ENCODE data around the gene CRELD2.

Gene CRELD2

DNA sequence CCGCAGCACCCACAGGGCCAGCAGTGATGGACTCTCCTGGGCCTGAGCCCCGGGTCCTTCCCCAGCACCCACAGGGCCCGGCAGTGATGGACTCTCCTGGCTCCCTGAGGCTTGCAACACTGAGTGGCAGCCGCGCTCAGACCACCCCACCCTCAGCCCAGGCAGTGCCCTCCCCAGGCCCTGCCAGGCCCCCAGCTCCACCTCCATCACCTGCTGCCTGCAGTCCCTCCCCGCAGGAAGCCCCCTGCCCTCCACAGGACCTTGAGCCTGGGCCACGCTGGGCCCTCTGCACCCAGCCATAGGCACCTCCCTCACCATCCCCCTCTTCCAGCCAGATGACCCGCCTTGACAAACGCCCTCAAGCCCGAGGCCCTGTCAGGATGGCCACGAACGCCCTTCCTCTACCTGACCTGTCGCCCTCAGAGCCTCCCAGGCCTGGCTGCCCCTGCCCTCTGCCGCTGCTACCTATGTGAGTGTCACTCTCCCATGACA is 11.6 kb upstream of the CRELD2 start:
- DNase-seq, result no peak
- in situ Hi-C loops (cut with HindIII; ENCODE audit: low pct_ligation_motif_present, low pct_unique_long_range_greater_than_20kb, low sequenced_read_pairs), result no loop called here

GRCh38 chr22:49907807-49908206 is 10.6 kb upstream of the CRELD2 start:
- in situ Hi-C loops (cut with HindIII; ENCODE audit: low pct_ligation_motif_present, low pct_unique_long_range_greater_than_20kb, low sequenced_read_pairs), result no loop called here
- no peak for DNase-seq

- in situ Hi-C loops (cut with HindIII; ENCODE audit: low pct_ligation_motif_present, low pct_unique_long_range_greater_than_20kb, low sequenced_read_pairs), result no loop called here
- DNase-seq, result no peak
These were observed 8.8 kb upstream of the CRELD2 start for GRCh38 chr22:49909476-49910205.

GRCh38 chr22:49910229-49911155 is 7.9 kb upstream of the CRELD2 start:
- in situ Hi-C loops (cut with HindIII; ENCODE audit: low pct_ligation_motif_present, low pct_unique_long_range_greater_than_20kb, low sequenced_read_pairs), result no loop called here
- DNase-seq, result no peak

- DNase-seq, result no peak
- in situ Hi-C loops (cut with HindIII; ENCODE audit: low pct_ligation_motif_present, low pct_unique_long_range_greater_than_20kb, low sequenced_read_pairs), result no loop called here
These were observed 6.4 kb upstream of the CRELD2 start for GRCh38 chr22:49911881-49912625.

- DNase-seq, result no peak
- in situ Hi-C loops (cut with HindIII; ENCODE audit: low pct_ligation_motif_present, low pct_unique_long_range_greater_than_20kb, low sequenced_read_pairs), result no loop called here
These were observed 5.4 kb upstream of the CRELD2 start for GRCh38 chr22:49913026-49913425.

- no peak for DNase-seq
- in situ Hi-C loops (cut with HindIII; ENCODE audit: low pct_ligation_motif_present, low pct_unique_long_range_greater_than_20kb, low sequenced_read_pairs), result no loop called here
These were observed 5.0 kb upstream of the CRELD2 start for GRCh38 chr22:49913446-49913845.

DNA sequence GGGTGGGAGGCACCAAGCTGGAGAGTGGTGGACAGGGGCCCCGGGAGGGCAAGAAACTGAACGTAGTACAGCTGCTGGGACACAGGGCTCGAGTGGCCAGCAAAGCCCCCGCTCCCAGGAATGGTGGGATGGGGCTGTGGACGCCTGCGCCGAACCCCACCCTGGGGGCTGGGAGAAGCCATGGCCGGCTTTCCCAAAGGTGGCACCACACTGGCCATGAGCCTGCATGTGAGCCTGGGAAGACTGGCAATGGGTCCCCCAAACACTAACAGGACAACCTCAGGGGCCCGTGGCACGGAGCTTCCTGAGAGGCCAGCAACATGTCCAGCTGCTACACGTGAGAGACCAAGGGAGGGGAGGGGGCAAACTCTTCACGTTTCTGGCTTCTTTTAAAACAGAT is 4.2 kb upstream of the CRELD2 start:
- no peak for DNase-seq
- in situ Hi-C loops (cut with HindIII; ENCODE audit: low pct_ligation_motif_present, low pct_unique_long_range_greater_than_20kb, low sequenced_read_pairs), result no loop called here

GRCh38 chr22:49915610-49916009 is 2.8 kb upstream of the CRELD2 start:
- no peak for DNase-seq
- in situ Hi-C loops (cut with HindIII; ENCODE audit: low pct_ligation_motif_present, low pct_unique_long_range_greater_than_20kb, low sequenced_read_pairs), result no loop called here

DNA sequence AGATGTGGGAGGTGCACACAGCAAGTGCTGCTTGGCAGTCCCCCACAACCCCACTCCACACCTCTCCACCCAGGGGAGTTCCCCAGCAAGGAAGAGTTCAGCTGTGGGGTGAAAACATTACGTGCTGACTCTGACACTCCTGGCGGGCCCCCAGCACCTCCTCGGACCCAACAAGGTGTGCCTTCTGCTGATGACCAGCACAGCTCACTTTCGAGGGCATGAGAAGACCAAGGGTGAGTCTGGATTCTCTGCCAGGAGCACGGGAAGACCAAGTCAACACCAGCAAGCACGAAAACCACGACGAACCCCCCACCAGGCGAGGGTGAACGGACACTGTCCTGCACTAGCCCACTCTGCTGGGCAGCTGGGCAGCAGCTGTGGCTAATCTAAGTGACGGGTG is 1.6 kb upstream of the CRELD2 start:
- in situ Hi-C loops (cut with HindIII; ENCODE audit: low pct_ligation_motif_present, low pct_unique_long_range_greater_than_20kb, low sequenced_read_pairs), result no loop called here
- DNase-seq, result no peak

- in situ Hi-C loops (cut with HindIII; ENCODE audit: low pct_ligation_motif_present, low pct_unique_long_range_greater_than_20kb, low sequenced_read_pairs), result no loop called here
- no peak for DNase-seq
These were observed 762 bp downstream of the CRELD2 start for GRCh38 chr22:49918911-49919881.

GRCh38 chr22:49920859-49921258 is 2.4 kb downstream of the CRELD2 start:
- no peak for DNase-seq
- in situ Hi-C loops (cut with HindIII; ENCODE audit: low pct_ligation_motif_present, low pct_unique_long_range_greater_than_20kb, low sequenced_read_pairs), result no loop called here

DNA sequence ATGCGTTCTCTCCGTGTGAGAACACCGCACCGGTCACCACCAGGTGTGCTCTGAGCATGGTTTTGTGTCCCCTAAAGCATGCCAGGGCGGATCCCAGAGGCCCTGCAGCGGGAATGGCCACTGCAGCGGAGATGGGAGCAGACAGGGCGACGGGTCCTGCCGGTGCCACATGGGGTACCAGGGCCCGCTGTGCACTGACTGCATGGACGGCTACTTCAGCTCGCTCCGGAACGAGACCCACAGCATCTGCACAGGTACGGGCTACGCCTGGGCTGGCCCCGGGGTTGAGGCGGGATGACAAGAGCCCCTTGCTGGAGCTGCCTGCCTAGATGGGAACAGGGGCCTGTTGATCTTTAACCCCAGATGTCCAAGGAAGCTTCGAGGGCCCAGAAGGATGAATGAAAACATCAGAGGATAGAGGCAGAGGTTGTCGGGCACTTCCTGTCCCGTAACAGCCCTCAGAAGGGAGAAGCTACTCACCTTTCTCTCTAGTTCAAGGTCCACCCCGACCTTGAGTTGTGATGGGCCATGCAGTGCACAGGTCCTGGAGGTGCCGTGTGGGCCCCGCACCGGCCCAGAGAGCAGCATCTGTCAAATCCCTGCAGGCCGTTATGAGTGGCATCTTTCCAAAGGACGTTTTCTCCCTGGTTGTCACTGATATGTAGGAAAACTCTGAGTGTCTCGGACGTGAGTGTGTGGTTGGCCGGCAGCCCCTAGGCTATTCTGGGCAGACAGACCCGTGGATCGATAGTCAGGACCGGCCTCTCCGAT is 3.3 kb downstream of the CRELD2 start:
- no peak for DNase-seq
- in situ Hi-C loops (cut with HindIII; ENCODE audit: low pct_ligation_motif_present, low pct_unique_long_range_greater_than_20kb, low sequenced_read_pairs), result no loop called here

GRCh38 chr22:49922484-49922883 is 4.0 kb downstream of the CRELD2 start:
- in situ Hi-C loops (cut with HindIII; ENCODE audit: low pct_ligation_motif_present, low pct_unique_long_range_greater_than_20kb, low sequenced_read_pairs), result no loop called here

GRCh38 chr22:49922926-49923325 is 4.5 kb downstream of the CRELD2 start:
- in situ Hi-C loops (cut with HindIII; ENCODE audit: low pct_ligation_motif_present, low pct_unique_long_range_greater_than_20kb, low sequenced_read_pairs), result no loop called here
- no peak for DNase-seq

More at GRCh38 chr22:49922484-49922883, 4.0 kb downstream of the CRELD2 start:
- DNase-seq, result no peak

DNA sequence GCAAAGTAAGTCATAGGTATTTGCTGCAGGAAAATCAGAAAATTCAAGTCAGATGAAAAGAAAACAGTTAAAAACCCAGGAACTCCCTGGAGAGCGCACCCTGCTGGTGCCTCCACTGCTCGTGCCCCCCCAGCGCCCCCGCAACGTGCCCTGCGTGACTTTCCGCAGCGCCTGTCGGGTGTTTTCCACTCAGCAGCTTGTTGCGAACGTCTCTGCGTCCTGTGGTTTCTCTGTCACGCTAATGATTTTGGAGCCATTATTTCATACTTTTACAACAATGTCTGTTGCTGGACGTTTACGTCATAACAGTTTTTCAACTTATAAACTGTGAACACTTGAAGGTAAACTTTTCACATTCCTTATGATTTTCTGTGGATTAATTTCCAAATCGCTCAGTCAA is 5.0 kb downstream of the CRELD2 start:
- DNase-seq, result no peak
- in situ Hi-C loops (cut with HindIII; ENCODE audit: low pct_ligation_motif_present, low pct_unique_long_range_greater_than_20kb, low sequenced_read_pairs), result no loop called here

DNA sequence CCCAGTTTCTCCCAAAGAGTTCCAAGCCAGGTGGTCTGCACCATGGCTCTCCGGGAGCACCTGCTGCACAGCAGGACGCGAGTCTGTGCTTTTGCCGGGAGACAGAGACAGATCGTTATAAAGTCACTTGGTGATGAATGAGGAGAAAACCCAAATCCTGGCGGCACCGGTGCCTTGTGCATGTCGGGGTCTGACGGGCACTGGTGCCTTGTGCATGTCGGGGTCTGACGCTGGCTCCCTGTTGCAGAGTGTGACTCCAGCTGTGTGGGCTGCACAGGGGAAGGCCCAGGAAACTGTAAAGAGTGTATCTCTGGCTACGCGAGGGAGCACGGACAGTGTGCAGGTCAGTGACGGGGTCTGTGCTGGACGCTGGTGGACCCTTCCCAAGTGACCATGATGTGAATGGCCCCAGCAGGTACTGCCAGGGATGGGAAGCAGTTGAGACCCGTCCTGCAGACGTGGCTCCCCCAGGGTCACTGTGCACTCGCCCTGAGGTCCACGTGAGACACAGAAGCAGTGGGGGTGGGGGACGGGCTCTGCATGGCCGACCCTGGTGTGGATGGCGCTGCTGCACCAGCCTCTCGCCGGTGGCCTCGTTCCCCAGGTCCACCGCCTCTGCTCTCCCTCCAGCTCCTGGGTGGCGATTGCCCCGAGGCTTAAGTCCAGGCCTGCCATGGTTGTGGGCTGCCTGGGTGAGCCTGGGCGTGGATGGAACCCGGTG is 5.8 kb downstream of the CRELD2 start:
- DNase-seq, result no peak

More for the DNA sequence above, 5.8 kb downstream of the CRELD2 start:
- in situ Hi-C loops (cut with HindIII; ENCODE audit: low pct_ligation_motif_present, low pct_unique_long_range_greater_than_20kb, low sequenced_read_pairs), result no loop called here

All from ACHN (cell line).